Measurements from ENCODE around the gene TPRKB. TPM values are rescaled to one million over a fixed set of nuclear protein-coding genes. Genes with fewer than 3 reads are reported as not detected.

Gene TPRKB
- total and polyA plus RNA-seq, 3 experiments from 2014 or later: 38.4 to 69.0 (median 38.6) TPM

DNA sequence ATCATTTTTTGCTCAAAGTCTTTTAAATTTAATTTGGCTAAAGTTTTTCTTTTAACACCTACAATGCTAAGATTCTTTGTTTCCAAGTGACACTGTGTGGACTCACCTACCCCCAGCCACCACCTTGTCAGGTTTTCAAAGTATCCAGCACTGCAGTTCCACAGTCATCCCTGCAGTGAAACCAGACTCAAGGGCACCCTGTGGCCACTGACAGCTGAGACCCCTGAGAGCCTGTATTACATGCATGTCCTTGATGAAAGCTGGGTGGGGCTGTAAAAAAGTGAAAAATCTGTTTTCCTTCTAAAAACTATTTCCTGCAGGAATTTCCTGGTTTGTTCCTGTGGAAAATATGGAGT lies 19.9 kb downstream of the TPRKB start:
- Mint-ChIP-seq H3K9me3 (peaks cover 8 to 20% (median 15%) of the 10 kb centered on the region in 5 donors), H3K4me3 (no peak overlapping the region)
- POLR2A ChIA-PET: no interaction called here

DNA sequence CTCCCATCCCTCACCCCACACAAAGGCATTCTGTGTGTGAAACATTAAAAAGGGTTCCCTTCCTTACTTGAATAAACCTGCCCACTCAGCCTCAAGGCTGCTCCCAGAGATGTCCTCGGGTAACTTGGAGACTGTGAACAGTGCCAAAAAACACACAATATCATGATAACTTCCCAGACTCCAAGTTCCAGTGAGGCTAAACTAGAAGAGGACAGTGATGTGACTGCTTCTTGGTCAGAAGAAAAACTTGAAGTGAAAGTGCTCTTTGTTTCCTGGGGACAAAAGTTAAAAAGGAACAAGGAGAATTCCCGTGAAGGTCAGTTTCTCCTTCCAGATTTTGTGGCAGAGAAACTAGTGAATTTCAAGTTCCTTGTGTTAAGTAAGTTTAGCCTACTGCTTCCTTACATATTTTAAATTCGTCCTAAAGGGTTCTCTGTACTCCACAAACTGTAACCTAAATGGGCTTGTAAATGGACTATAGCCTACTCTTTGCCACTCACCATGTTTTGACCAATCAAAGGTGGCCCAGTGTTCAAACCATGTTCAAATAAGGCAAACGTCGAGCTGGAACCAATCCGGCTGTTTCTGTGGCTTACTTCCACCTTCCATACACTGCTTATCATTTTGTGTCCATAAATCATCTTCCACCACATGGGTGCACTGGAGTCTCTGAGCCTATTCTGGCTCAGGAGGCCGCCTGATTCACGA lies 20.4 kb downstream of the TPRKB start:
- Histone ChIP-seq H3K27ac (ENCODE audit: low read depth, low read length) (no peak overlapping the region), H3K27me3 (ENCODE audit: insufficient read depth, low read length, poor library complexity, severe bottlenecking) (no peaks in the 10 kb centered on the region), H3K4me1 (ENCODE audit: insufficient read depth, low read length) (no peaks in the 10 kb centered on the region), H3K36me3 (ENCODE audit: insufficient read depth, low read length) (no peaks in the 10 kb centered on the region), H3K4me3 (ENCODE audit: low read length) (no peak overlapping the region), H3K9me3 (ENCODE audit: low read length) (no peaks in the 10 kb centered on the region)
- Mint-ChIP-seq H3K9me3 (peaks cover 8 to 20% (median 15%) of the 10 kb centered on the region in 5 donors), H3K27ac (no peak overlapping the region), H3K36me3 (peaks cover 1 to 7% (median 3%) of the 10 kb centered on the region in 3 donors), H3K27me3 (peaks cover 17 to 24% of the 10 kb centered on the region in 2 donors), H3K4me1 (no peaks in the 10 kb centered on the region), H3K4me3 (no peak overlapping the region)
- no peak for DNase-seq
- ChIA-PET CTCF (no interaction called here), POLR2A (no interaction called here)

More for the DNA sequence above, 19.9 kb downstream of the TPRKB start:
- DNase-seq: no peak
- peaks cover 17 to 24% of the 10 kb centered on the region in 2 donors for H3K27me3 Mint-ChIP-seq
- H3K36me3 Mint-ChIP-seq: peaks cover 1 to 7% (median 3%) of the 10 kb centered on the region in 3 donors
- H3K4me1 ChIP-seq (ENCODE audit: insufficient read depth, low read length): no peaks in the 10 kb centered on the region
- H3K4me3 ChIP-seq (ENCODE audit: low read length): no peak overlapping the region
- H3K27ac Mint-ChIP-seq: no peak overlapping the region
- H3K36me3 ChIP-seq (ENCODE audit: insufficient read depth, low read length): no peaks in the 10 kb centered on the region
- CTCF ChIA-PET: no interaction called here
- H3K27me3 ChIP-seq (ENCODE audit: insufficient read depth, low read length, poor library complexity, severe bottlenecking): no peaks in the 10 kb centered on the region
- H3K27ac ChIP-seq (ENCODE audit: low read depth, low read length): no peak overlapping the region
- no peaks in the 10 kb centered on the region for H3K4me1 Mint-ChIP-seq
- no peaks in the 10 kb centered on the region for H3K9me3 ChIP-seq (ENCODE audit: low read length)

DNA sequence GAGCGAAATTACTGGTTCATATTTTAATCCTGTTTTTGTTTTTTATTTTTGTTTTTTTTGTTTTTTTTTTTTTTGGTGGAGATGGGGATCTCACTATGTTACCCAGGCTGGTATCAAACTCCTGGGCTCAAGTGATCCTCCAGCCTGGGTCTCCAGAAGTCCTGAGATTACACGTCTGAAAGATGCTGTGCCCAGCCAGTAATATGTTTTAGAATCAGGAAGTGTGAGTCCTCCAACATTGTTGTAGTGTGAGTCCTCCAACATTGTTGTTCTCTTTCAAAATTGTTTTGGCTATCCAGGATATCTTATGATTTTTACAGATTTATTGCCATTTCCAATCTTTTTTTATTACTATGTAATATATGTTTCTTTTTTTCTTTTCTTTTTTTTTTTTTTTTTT lies 23.1 kb downstream of the TPRKB start:
- Mint-ChIP-seq H3K27ac (no peak overlapping the region), H3K9me3 (peaks cover 14 to 22% (median 21%) of the 10 kb centered on the region in 5 donors), H3K36me3 (peaks cover 1 to 14% (median 3%) of the 10 kb centered on the region in 3 donors), H3K27me3 (peaks cover 26 to 44% of the 10 kb centered on the region in 2 donors), H3K4me3 (no peak overlapping the region), H3K4me1 (no peaks in the 10 kb centered on the region)
- DNase-seq: no peak
- CTCF ChIA-PET: no interaction called here
- Histone ChIP-seq H3K4me1 (ENCODE audit: insufficient read depth, low read length) (no peaks in the 10 kb centered on the region), H3K27me3 (ENCODE audit: insufficient read depth, low read length, poor library complexity, severe bottlenecking) (no peaks in the 10 kb centered on the region), H3K36me3 (ENCODE audit: insufficient read depth, low read length) (no peaks in the 10 kb centered on the region), H3K4me3 (ENCODE audit: low read length) (no peak overlapping the region), H3K9me3 (ENCODE audit: low read length) (no peaks in the 10 kb centered on the region), H3K27ac (ENCODE audit: low read depth, low read length) (no peak overlapping the region)
- POLR2A ChIA-PET: no interaction called here

DNA sequence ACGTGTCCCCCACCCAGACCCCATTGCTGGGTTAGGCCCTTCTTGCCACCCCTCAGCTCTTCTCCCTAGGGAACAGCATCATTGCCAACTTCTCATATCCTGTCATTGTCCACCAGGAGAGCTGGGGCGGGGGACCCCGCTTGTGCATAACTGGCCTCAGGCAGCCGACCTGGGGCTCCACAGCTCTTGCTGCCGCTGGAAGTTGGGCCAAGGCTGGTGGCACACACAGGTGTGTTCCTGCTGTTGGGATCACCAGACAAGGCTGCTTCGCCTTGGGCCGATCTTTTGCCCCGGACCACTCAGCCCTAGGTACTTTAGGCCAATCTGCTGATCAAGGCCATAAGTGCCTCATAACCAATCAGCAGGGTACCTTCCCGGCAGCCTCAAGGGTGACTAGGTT lies 28.6 kb downstream of the TPRKB start:
- no peak for DNase-seq
- Mint-ChIP-seq H3K27ac (no peak overlapping the region), H3K4me3 (no peak overlapping the region), H3K36me3 (peaks cover 0 to 6% (median 2%) of the 10 kb centered on the region in 3 donors), H3K27me3 (peaks cover 14 to 51% of the 10 kb centered on the region in 2 donors), H3K9me3 (peaks cover 4 to 11% (median 9%) of the 10 kb centered on the region in 5 donors), H3K4me1 (no peaks in the 10 kb centered on the region)
- Histone ChIP-seq H3K4me1 (ENCODE audit: insufficient read depth, low read length) (no peaks in the 10 kb centered on the region), H3K27me3 (ENCODE audit: insufficient read depth, low read length, poor library complexity, severe bottlenecking) (no peaks in the 10 kb centered on the region), H3K4me3 (ENCODE audit: low read length) (no peak overlapping the region), H3K9me3 (ENCODE audit: low read length) (no peaks in the 10 kb centered on the region), H3K27ac (ENCODE audit: low read depth, low read length) (no peak overlapping the region), H3K36me3 (ENCODE audit: insufficient read depth, low read length) (no peaks in the 10 kb centered on the region)
- POLR2A ChIA-PET: no interaction called here
- CTCF ChIA-PET: no interaction called here

DNA sequence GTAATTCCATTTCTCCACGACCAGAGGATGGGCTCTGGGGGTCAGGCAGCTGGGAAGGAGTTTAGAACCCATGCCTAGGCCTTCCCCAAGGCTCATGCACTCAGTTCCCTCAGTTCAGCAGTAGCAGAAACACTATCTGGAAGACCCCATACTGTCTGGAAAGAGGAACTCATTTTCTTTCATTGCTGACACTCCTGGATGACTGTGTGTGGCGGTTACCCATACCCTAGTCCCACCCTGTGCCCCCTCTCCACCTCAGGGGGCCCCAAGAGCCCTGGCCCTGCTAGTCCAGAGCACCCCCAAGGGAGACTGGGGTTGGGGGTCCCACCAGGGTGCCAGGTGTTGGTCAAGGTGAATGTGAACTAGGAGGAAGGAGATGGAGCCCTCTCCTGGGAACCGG lies 29.5 kb downstream of the TPRKB start:
- H3K27me3 ChIP-seq (ENCODE audit: insufficient read depth, low read length, poor library complexity, severe bottlenecking): no peaks in the 10 kb centered on the region
- ChIA-PET CTCF (no interaction called here), POLR2A (no interaction called here)
- H3K4me1 ChIP-seq (ENCODE audit: insufficient read depth, low read length): no peaks in the 10 kb centered on the region
- H3K9me3 ChIP-seq (ENCODE audit: low read length): no peaks in the 10 kb centered on the region
- H3K4me3 ChIP-seq (ENCODE audit: low read length): no peak overlapping the region
- no peak overlapping the region for H3K27ac Mint-ChIP-seq
- H3K4me3 Mint-ChIP-seq: no peak overlapping the region
- peaks cover 13 to 48% of the 10 kb centered on the region in 2 donors for H3K27me3 Mint-ChIP-seq
- peaks cover 0 to 7% (median 6%) of the 10 kb centered on the region in 5 donors for H3K9me3 Mint-ChIP-seq
- H3K36me3 Mint-ChIP-seq: peaks cover 0 to 6% (median 2%) of the 10 kb centered on the region in 3 donors
- H3K36me3 ChIP-seq (ENCODE audit: insufficient read depth, low read length): no peaks in the 10 kb centered on the region
- H3K4me1 Mint-ChIP-seq: no peaks in the 10 kb centered on the region
- DNase-seq: no peak
- H3K27ac ChIP-seq (ENCODE audit: low read depth, low read length): no peak overlapping the region

DNA sequence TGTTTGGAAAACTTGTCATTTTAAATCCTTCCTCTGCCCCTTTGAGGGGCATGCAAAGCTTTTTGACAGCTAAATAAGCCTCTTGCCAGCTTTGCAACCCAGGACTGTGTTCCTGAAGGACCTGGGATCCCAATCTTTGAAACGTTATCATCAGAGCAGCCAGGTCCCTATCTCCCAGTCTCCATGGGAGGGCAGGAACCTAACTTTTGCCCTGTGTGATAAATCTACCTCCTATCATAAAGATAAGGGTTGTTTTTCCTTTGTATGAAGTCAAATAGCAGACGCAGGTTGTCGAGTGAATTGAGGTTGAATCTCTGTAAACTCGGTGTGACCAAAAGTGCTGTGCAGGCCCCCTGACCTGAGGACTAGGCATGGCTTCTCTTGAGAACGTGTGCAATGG lies 30.1 kb downstream of the TPRKB start:
- peaks cover 0 to 6% (median 2%) of the 10 kb centered on the region in 3 donors for H3K36me3 Mint-ChIP-seq
- CTCF ChIA-PET: no interaction called here
- no peak overlapping the region for H3K4me3 Mint-ChIP-seq
- H3K27ac ChIP-seq (ENCODE audit: low read depth, low read length): no peak overlapping the region
- H3K27me3 ChIP-seq (ENCODE audit: insufficient read depth, low read length, poor library complexity, severe bottlenecking): no peaks in the 10 kb centered on the region
- no peak overlapping the region for H3K4me3 ChIP-seq (ENCODE audit: low read length)
- no peak overlapping the region for H3K27ac Mint-ChIP-seq
- POLR2A ChIA-PET: no interaction called here
- no peaks in the 10 kb centered on the region for H3K36me3 ChIP-seq (ENCODE audit: insufficient read depth, low read length)
- peaks cover 0 to 6% (median 2%) of the 10 kb centered on the region in 5 donors for H3K9me3 Mint-ChIP-seq
- peaks cover 15 to 48% of the 10 kb centered on the region in 2 donors for H3K27me3 Mint-ChIP-seq
- no peaks in the 10 kb centered on the region for H3K9me3 ChIP-seq (ENCODE audit: low read length)
- H3K4me1 ChIP-seq (ENCODE audit: insufficient read depth, low read length): no peaks in the 10 kb centered on the region
- no peak for DNase-seq
- H3K4me1 Mint-ChIP-seq: no peaks in the 10 kb centered on the region

DNA sequence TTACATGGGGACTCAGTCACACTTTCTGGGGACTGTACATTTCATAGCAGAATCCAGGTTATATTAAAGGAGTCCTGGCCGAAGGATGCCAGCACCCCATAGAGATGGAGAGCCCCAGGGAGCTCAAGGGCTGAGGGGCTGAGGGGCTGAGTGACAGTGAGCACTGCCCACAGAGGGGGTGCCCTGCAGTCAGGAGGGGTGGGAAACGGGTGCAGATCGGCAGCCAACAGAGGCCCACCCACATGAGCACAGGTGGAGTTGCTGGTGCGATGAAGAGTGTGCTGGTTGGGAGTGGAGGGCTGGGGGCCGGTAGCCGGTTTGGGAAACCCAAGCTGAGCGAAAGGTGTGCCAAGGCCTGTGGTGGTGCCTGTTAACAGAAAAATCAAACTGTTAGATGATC lies 32.1 kb downstream of the TPRKB start:
- Histone ChIP-seq H3K4me3 (ENCODE audit: low read length) (no peak overlapping the region), H3K27ac (ENCODE audit: low read depth, low read length) (no peak overlapping the region), H3K9me3 (ENCODE audit: low read length) (no peaks in the 10 kb centered on the region), H3K27me3 (ENCODE audit: insufficient read depth, low read length, poor library complexity, severe bottlenecking) (no peaks in the 10 kb centered on the region), H3K36me3 (ENCODE audit: insufficient read depth, low read length) (no peaks in the 10 kb centered on the region), H3K4me1 (ENCODE audit: insufficient read depth, low read length) (no peaks in the 10 kb centered on the region)
- no peak for DNase-seq
- ChIA-PET POLR2A (no interaction called here), CTCF (no interaction called here)
- Mint-ChIP-seq H3K36me3 (peaks cover 0 to 6% (median 2%) of the 10 kb centered on the region in 3 donors), H3K27me3 (peaks cover 18 to 51% of the 10 kb centered on the region in 2 donors), H3K4me1 (no peaks in the 10 kb centered on the region), H3K9me3 (peaks cover 0 to 6% (median 2%) of the 10 kb centered on the region in 5 donors), H3K27ac (no peak overlapping the region), H3K4me3 (no peak overlapping the region)

DNA sequence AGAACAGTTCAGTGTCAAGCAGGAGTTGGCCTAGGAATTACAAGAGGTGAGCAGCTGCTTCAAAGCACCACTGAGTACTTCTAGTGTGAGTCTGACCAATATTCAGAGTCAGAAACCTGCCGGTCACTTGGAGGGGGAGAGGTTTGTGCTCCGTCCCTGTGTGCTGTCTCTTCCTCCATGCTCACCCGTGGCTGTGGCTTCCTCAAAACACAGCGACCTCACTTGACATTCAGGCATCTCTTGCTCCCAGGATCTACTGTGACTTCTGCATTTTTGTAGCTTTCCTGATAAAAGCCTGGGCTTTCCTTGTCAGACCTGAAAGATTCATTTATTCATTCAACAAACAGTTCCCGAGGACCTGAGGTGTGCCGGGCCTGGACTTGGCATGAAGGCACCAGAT lies 32.9 kb downstream of the TPRKB start:
- Histone ChIP-seq H3K27ac (ENCODE audit: low read depth, low read length) (no peak overlapping the region), H3K4me3 (ENCODE audit: low read length) (no peak overlapping the region), H3K4me1 (ENCODE audit: insufficient read depth, low read length) (no peaks in the 10 kb centered on the region), H3K27me3 (ENCODE audit: insufficient read depth, low read length, poor library complexity, severe bottlenecking) (no peaks in the 10 kb centered on the region), H3K9me3 (ENCODE audit: low read length) (no peaks in the 10 kb centered on the region), H3K36me3 (ENCODE audit: insufficient read depth, low read length) (no peaks in the 10 kb centered on the region)
- H3K27ac Mint-ChIP-seq: no peak overlapping the region
- no peak for DNase-seq
- H3K27me3 Mint-ChIP-seq: peaks cover 19 to 46% of the 10 kb centered on the region in 2 donors
- CTCF ChIA-PET: no interaction called here
- no peaks in the 10 kb centered on the region for H3K4me1 Mint-ChIP-seq
- H3K4me3 Mint-ChIP-seq: no peak overlapping the region
- POLR2A ChIA-PET: no interaction called here
- peaks cover 0 to under 1% (median 0%) of the 10 kb centered on the region in 5 donors for H3K9me3 Mint-ChIP-seq
- H3K36me3 Mint-ChIP-seq: peaks cover 0 to 2% (median 0%) of the 10 kb centered on the region in 3 donors
